Measurements from ENCODE around the gene KIDINS220. TPM values are rescaled to one million over a fixed set of nuclear protein-coding genes. Genes with fewer than 3 reads are reported as not detected.

Gene KIDINS220
- total RNA-seq, 2 experiments from 2014 or later, result 22.3 to 22.8 TPM

- Mint-ChIP-seq H3K27ac (peak overlapping the region; percentile 55), H3K36me3 (peaks cover 41% of the 10 kb centered on the region), H3K27me3 (no peaks in the 10 kb centered on the region), H3K4me3 (no peak overlapping the region), H3K4me1 (peaks cover 17% of the 10 kb centered on the region), H3K9me3 (no peaks in the 10 kb centered on the region)
- peak; percentile 48 for DNase-seq
Observed at GRCh38 chr2:8803658-8804379, 33.6 kb downstream of the KIDINS220 start.

GRCh38 chr2:8802741-8803140 lies 34.7 kb downstream of the KIDINS220 start:
- H3K27ac Mint-ChIP-seq, result no peak overlapping the region
- peaks cover 20% of the 10 kb centered on the region for H3K4me1 Mint-ChIP-seq
- no peak overlapping the region for H3K4me3 Mint-ChIP-seq
- no peaks in the 10 kb centered on the region for H3K27me3 Mint-ChIP-seq
- peaks cover 41% of the 10 kb centered on the region for H3K36me3 Mint-ChIP-seq
- DNase-seq, result no peak
- no peaks in the 10 kb centered on the region for H3K9me3 Mint-ChIP-seq

GRCh38 chr2:8800821-8801220 lies 36.6 kb downstream of the KIDINS220 start:
- peaks cover 48% of the 10 kb centered on the region for H3K36me3 Mint-ChIP-seq
- H3K4me1 Mint-ChIP-seq, result peaks cover 35% of the 10 kb centered on the region
- H3K4me3 Mint-ChIP-seq, result no peak overlapping the region
- no peak for DNase-seq
- H3K9me3 Mint-ChIP-seq, result no peaks in the 10 kb centered on the region
- no peaks in the 10 kb centered on the region for H3K27me3 Mint-ChIP-seq
- no peak overlapping the region for H3K27ac Mint-ChIP-seq

GRCh38 chr2:8800218-8800617 lies 37.2 kb downstream of the KIDINS220 start:
- Mint-ChIP-seq H3K9me3 (no peaks in the 10 kb centered on the region), H3K4me3 (no peak overlapping the region), H3K27ac (no peak overlapping the region), H3K27me3 (no peaks in the 10 kb centered on the region), H3K36me3 (peaks cover 47% of the 10 kb centered on the region), H3K4me1 (peaks cover 32% of the 10 kb centered on the region)
- no peak for DNase-seq

- no peaks in the 10 kb centered on the region for H3K9me3 Mint-ChIP-seq
- peaks cover 50% of the 10 kb centered on the region for H3K36me3 Mint-ChIP-seq
- no peak for DNase-seq
- no peaks in the 10 kb centered on the region for H3K27me3 Mint-ChIP-seq
- peaks cover 27% of the 10 kb centered on the region for H3K4me1 Mint-ChIP-seq
- H3K27ac Mint-ChIP-seq, result no peak overlapping the region
- no peak overlapping the region for H3K4me3 Mint-ChIP-seq
Observed at GRCh38 chr2:8799004-8799403, 38.4 kb downstream of the KIDINS220 start.

- Mint-ChIP-seq H3K4me3 (no peak overlapping the region), H3K9me3 (no peaks in the 10 kb centered on the region), H3K36me3 (peaks cover 50% of the 10 kb centered on the region), H3K27ac (no peak overlapping the region), H3K27me3 (no peaks in the 10 kb centered on the region), H3K4me1 (peaks cover 24% of the 10 kb centered on the region)
- no peak for DNase-seq
Observed at GRCh38 chr2:8798393-8798792, 39.0 kb downstream of the KIDINS220 start.

- no peak overlapping the region for H3K4me3 Mint-ChIP-seq
- DNase-seq, result no peak
- no peaks in the 10 kb centered on the region for H3K9me3 Mint-ChIP-seq
- H3K27me3 Mint-ChIP-seq, result no peaks in the 10 kb centered on the region
- H3K36me3 Mint-ChIP-seq, result peaks cover 47% of the 10 kb centered on the region
- H3K27ac Mint-ChIP-seq, result no peak overlapping the region
- peaks cover 24% of the 10 kb centered on the region for H3K4me1 Mint-ChIP-seq
Observed at GRCh38 chr2:8797682-8798081, 39.7 kb downstream of the KIDINS220 start.

GRCh38 chr2:8796878-8797550 lies 40.4 kb downstream of the KIDINS220 start:
- peak; percentile 6 for DNase-seq
- Mint-ChIP-seq H3K9me3 (no peaks in the 10 kb centered on the region), H3K27ac (peak overlapping the region; percentile 40), H3K4me1 (peaks cover 24% of the 10 kb centered on the region), H3K36me3 (peaks cover 42% of the 10 kb centered on the region), H3K27me3 (no peaks in the 10 kb centered on the region), H3K4me3 (no peak overlapping the region)

- peaks cover 24% of the 10 kb centered on the region for H3K4me1 Mint-ChIP-seq
- no peak overlapping the region for H3K27ac Mint-ChIP-seq
- H3K27me3 Mint-ChIP-seq, result no peaks in the 10 kb centered on the region
- H3K9me3 Mint-ChIP-seq, result no peaks in the 10 kb centered on the region
- H3K36me3 Mint-ChIP-seq, result peaks cover 35% of the 10 kb centered on the region
- no peak overlapping the region for H3K4me3 Mint-ChIP-seq
- no peak for DNase-seq
Observed at GRCh38 chr2:8796315-8796848, 41.0 kb downstream of the KIDINS220 start.

- Mint-ChIP-seq H3K9me3 (no peaks in the 10 kb centered on the region), H3K36me3 (peaks cover 34% of the 10 kb centered on the region), H3K4me3 (no peak overlapping the region), H3K27me3 (no peaks in the 10 kb centered on the region), H3K27ac (no peak overlapping the region), H3K4me1 (peaks cover 24% of the 10 kb centered on the region)
- no peak for DNase-seq
Observed at GRCh38 chr2:8794923-8795825, 42.2 kb downstream of the KIDINS220 start.

GRCh38 chr2:8790739-8791162 lies 46.7 kb downstream of the KIDINS220 start:
- no peaks in the 10 kb centered on the region for H3K9me3 Mint-ChIP-seq
- H3K27me3 Mint-ChIP-seq, result no peaks in the 10 kb centered on the region
- H3K27ac Mint-ChIP-seq, result no peak overlapping the region
- H3K4me3 Mint-ChIP-seq, result no peak overlapping the region
- peaks cover 26% of the 10 kb centered on the region for H3K36me3 Mint-ChIP-seq
- H3K4me1 Mint-ChIP-seq, result no peaks in the 10 kb centered on the region
- no peak for DNase-seq

GRCh38 chr2:8786463-8786862 lies 51.0 kb downstream of the KIDINS220 start:
- no peak for DNase-seq
- H3K4me3 Mint-ChIP-seq, result no peak overlapping the region
- H3K9me3 Mint-ChIP-seq, result no peaks in the 10 kb centered on the region
- no peaks in the 10 kb centered on the region for H3K27me3 Mint-ChIP-seq
- no peaks in the 10 kb centered on the region for H3K4me1 Mint-ChIP-seq
- peaks cover 39% of the 10 kb centered on the region for H3K36me3 Mint-ChIP-seq
- no peak overlapping the region for H3K27ac Mint-ChIP-seq

- Mint-ChIP-seq H3K9me3 (no peaks in the 10 kb centered on the region), H3K27me3 (no peaks in the 10 kb centered on the region), H3K27ac (no peak overlapping the region), H3K4me3 (no peak overlapping the region), H3K4me1 (no peaks in the 10 kb centered on the region), H3K36me3 (peaks cover 36% of the 10 kb centered on the region)
- DNase-seq, result no peak
Observed at GRCh38 chr2:8779795-8780671, 57.4 kb downstream of the KIDINS220 start.

- peaks cover 20% of the 10 kb centered on the region for H3K36me3 Mint-ChIP-seq
- no peaks in the 10 kb centered on the region for H3K4me1 Mint-ChIP-seq
- no peak overlapping the region for H3K27ac Mint-ChIP-seq
- DNase-seq, result no peak
- H3K4me3 Mint-ChIP-seq, result no peak overlapping the region
- no peaks in the 10 kb centered on the region for H3K9me3 Mint-ChIP-seq
- no peaks in the 10 kb centered on the region for H3K27me3 Mint-ChIP-seq
Observed at GRCh38 chr2:8774371-8774770, 63.0 kb downstream of the KIDINS220 start.

Measured in activated naive CD8-positive, alpha-beta T cell treated with anti-CD3 and anti-CD28 coated beads for 36 hours (primary cell).